NCI-H345 (cell line): ENCODE measurements around the gene ANXA6.

Experiments
- DNase-seq: peaks from one replicate; lab custom pipeline; 2025; lab: John Stamatoyannopoulos, UW

Gene ANXA6

DNA sequence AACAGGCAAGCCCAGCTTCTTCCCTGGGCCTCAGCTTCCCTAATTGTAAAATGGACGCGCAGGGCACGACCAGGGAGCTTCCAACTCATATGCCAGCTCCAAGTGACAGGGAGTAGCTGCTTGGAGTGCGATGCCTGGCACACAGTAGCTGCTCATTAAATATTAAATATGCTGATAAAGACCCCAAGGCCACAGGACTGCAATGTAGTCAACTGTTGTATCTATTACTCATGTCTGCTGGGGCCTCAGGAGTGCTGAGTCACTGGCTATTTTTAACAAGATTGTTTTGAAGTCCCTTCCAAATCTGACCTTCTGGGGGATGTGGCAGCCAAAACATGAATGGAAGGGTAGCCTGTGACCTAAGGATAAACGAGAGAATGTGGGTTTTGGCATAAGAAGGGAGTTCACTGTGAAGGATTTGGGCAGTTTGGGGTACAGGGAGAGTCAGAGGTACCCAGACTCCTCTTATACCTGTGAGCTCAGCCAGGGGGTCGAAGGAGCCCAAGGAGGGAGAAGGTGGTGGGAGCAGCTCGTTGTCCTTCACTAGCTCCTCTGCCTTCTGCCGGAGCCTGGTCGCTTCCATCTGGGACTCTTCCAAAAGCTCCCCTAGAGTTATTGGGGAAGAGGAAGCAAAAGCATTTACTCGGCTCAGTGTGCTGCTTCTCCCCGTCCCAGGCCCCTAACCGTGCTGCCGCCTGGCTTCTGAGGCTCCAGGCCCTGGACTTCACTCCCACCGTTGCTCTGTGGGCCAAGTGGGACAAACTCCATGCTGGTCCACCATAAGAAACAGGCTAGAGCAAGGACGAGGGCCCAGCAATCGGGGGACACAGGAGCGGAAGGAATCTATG lies 94.2 kb downstream of the ANXA6 start:
- DNase-seq = no peak

DNA sequence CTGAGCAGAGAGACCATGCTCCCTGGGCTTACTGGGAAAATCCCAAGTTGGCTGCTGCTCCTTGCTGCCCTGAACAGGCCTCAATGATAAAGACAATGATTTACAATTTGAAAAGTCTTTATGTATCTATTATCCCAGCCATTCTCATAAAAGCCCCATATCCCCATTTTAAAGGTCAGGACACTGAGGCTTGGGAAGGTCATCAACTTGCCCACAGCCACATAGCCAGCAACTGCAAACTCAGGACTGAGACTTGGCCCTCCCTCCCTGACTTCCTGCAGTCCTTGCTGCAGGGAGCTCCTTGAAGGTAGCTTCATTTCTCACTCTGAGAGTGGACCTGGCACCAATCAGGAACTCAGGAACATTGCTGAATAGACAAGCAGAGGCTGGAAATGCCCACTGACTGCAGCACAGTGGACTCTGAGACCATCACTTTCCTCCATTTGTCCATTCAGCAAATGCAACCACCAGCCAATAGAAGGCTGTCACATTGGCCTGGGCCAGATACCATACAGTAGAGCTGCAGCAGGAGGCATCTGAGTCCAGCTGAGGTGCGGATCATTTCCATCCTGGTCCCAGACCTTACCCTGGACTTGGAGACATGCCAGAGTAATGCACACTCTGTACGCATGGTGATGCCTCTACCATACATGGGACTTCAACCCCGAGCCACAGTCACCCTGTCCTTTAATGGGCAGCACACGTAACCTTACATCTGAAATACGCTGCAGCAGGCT lies 95.0 kb downstream of the ANXA6 start:
- DNase-seq = no peak

DNA sequence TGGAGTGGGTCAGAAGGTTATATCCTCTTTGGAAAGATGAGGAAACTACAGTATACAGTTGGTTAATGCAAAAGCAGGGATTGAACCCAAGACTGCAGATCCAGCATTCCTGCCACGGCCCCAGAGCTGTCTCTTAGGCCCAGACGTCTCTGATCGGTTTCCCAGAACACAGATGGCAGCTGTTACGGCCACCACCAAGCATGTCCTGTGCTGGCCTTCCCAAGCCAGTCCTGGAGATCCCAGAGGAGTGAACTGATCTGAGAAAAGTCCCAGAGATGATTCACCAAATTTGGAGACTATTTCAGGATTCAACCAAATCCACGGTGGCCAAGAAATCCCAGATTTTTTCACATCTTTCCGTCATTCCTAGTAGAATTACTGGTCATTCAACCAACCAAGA lies 96.8 kb downstream of the ANXA6 start:
- no peak for DNase-seq

DNA sequence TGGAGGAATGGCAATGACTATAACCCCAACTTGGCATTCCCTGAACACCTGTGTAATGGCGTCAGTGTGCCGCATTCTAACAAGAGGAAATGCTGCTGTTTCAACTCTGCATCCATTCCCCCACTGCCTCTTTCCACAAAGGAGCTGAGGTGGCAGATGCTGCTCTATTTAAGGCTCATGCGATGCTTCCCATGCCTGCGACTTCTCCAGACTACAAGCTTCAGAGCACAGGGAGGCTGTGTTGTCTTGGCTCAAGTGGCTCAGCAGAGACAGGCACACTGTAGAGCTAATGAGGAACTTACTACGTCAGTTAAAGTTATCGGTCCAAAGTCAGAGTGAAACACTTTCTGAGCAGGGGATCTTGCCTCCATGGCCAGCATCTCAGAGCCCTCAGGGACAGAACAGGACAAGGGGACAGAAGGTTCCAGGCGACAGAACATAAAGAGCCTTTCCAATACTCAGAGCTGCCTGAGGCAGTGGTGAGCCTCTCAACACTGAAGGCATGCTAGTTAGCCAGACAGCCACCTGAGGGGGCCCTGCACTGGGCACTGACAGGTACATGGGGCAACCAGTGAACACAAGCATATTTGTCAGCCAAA lies 98.6 kb downstream of the ANXA6 start:
- no peak for DNase-seq

GRCh38 chr5:151058301-151058700 lies 99.3 kb downstream of the ANXA6 start:
- no peak for DNase-seq

GRCh38 chr5:151056379-151057325 lies 100.9 kb downstream of the ANXA6 start:
- no peak for DNase-seq

DNA sequence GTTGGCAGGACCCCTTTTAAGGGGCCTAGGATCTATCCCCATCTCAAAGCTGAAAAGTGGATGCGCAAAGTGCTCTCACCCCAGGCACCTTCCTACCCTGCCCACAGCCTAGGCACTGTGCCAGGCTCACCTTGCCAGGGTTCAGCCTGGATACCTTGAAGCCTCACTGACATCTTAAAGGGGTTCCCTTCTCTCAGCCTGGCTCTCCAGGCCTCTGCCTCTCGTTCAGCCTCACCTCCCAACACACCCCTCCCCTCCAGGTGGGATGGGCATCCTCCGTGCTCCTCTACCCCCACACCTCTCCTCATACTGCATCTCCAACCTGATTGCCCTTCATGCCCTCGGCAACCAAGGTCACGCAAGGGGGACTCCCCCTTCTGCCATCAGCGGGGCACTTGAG lies 102.2 kb downstream of the ANXA6 start:
- no peak for DNase-seq

DNA sequence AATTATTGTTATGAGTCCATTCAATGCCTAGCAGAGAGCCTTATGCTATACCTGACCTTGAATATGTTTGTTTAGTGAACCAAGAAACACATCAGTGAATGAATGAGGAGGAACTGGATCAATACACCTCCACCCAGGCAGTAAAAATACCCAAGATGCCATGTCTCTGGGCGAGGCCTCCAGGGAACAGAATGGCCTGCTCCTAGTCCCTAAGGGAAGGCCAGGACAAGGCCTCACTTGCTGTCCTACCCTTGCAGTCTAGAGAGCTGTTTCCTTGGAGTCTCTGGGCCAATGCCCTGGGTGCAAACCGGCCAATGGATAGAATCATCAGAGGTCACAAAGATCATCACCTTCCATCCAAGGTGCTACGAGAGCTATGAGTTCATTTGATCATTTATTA lies 102.9 kb downstream of the ANXA6 start:
- DNase-seq = no peak

- DNase-seq = no peak
These were observed 103.7 kb downstream of the ANXA6 start for GRCh38 chr5:151053796-151054462.

DNA sequence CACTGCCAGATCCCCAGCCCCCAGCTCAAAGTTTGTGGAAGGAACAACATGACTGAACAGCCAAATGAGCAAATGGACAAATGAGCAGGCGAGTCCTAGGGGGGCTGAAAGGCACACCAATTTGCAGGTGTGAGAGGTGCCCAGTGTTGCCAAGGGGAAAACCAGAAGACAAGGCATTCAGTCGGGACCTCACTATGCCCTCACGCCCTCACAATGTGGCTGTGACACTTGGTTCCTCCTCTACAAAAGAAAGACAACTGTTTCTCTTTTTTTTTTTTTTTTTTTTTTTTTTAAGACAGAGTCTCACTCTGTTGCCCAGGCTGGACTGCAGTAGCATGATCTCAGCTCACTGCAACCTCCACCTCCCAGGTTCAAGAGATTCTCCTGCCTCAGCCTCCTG lies 104.7 kb downstream of the ANXA6 start:
- no peak for DNase-seq

DNA sequence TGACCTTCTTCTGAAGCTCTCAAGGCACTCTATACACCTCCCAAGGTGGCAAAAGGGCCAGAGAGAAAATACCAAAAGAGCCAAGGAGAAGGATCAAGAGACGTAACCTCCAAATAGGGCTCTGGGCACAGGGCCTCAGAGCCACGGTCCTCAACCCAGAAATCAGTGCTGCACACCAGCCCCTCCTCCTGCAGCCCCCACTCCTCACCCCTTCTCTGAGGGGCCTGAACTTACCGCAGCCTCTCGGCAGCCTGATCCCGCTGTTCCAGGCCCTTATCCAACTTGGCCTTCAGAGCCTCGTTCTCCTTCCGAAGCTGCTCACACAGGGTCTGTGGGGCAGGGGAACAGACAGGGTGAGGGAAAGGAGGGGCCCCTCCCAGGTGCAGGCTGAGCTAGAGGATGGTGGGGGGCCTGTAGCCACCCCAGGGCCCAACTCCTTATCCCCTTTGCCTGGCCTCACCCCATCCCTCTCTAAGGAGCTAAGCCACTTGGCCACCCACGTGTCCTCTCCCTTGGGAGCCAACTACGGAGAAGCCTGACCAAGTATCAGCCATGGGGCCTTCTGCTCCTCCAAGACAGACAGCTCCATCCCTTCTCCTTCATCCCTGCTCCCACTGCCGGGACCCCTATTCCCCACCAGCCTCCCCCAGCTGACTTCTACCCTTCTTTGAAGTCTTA lies 105.5 kb downstream of the ANXA6 start:
- no peak for DNase-seq

- peak; percentile 40 for DNase-seq
These were observed 106.3 kb downstream of the ANXA6 start for GRCh38 chr5:151051066-151051930.
